K562 (cell line): ENCODE data around the gene ASCL3. TPM values are rescaled to one million over a fixed set of nuclear protein-coding genes. Genes with fewer than 3 reads are reported as not detected.

ENCODE experiments used
- EZH2 ChIP-seq: IDR thresholded peaks from 2 replicates; pipeline ENCODE4 v1.6.1; 2012; ENCODE audit warnings: low read depth, mild to moderate bottlenecking, inconsistent platforms, low read length, borderline replicate concordance
- GABPB1 ChIP-seq: sonication (generic); formaldehyde crosslinking; IDR thresholded peaks from 2 replicates; pipeline ENCODE4 v1.8.0; 2022; ENCODE audit warnings: mild to moderate bottlenecking, missing genetic modification reagents
- HNRNPL ChIP-seq: fragments of 200-400 bp; formaldehyde crosslinking; IDR thresholded peaks from 2 replicates; pipeline ENCODE4 v1.6.1; 2017; ENCODE audit warnings: low read depth, mild to moderate bottlenecking, low read length
- JUN ChIP-seq, 2 experiments: sonication (generic) in 1 of 2; formaldehyde crosslinking in 1 of 2; IDR thresholded peaks; 2 replicates each; pipeline versions ENCODE4 v1.6.1 to v1.8.0; 2012 to 2022; ENCODE audit warnings: borderline replicate concordance in 2 of 2, mild to moderate bottlenecking in 2 of 2, improper control_type of control experiment in 1 of 2, low read depth in 1 of 2, low read length in 1 of 2, missing genetic modification reagents in 1 of 2
- JUND ChIP-seq, 2 experiments: IDR thresholded peaks; 2 replicates in 1 of 2; 3 replicates in 1 of 2; pipeline ENCODE4 v1.6.1; 2011; ENCODE audit warnings: borderline replicate concordance in 2 of 2, low read depth in 2 of 2, low read length in 2 of 2, improper control_type of control experiment in 1 of 2, missing biosample characterization in 1 of 2, missing genetic modification characterization in 1 of 2, missing genetic modification reagents in 1 of 2
- KDM5B ChIP-seq: fragments of 200-600 bp; sonication (generic); IDR thresholded peaks from 2 replicates; pipeline ENCODE4 v1.6.1; 2012; ENCODE audit warnings: low read depth, mild to moderate bottlenecking, moderate library complexity, low read length, control low read depth, inconsistent platforms; ENCODE audit not compliant: insufficient replicate concordance
- MBD2 ChIP-seq: sonication (generic); IDR thresholded peaks from 2 replicates; pipeline ENCODE4 v1.6.1; 2016; ENCODE audit warnings: low read depth, borderline replicate concordance
- MED1 ChIP-seq: sonication (generic); formaldehyde crosslinking; IDR thresholded peaks from 2 replicates; pipeline ENCODE4 v1.8.1; 2023; ENCODE audit warnings: missing genetic modification reagents, borderline replicate concordance
- NFE2 ChIP-seq: IDR thresholded peaks from 2 replicates; pipeline ENCODE4 v1.6.1; 2014; ENCODE audit warnings: antibody characterized with exemption, low read depth
- PYGO2 ChIP-seq: fragments of 450-650 bp; IDR thresholded peaks from 2 replicates; pipeline ENCODE4 v1.6.1; 2016; ENCODE audit warnings: mild to moderate bottlenecking, missing genetic modification characterization, moderate library complexity, missing compliant biosample characterization
- RBM14 ChIP-seq: fragments of 200-400 bp; formaldehyde crosslinking; IDR thresholded peaks from 2 replicates; pipeline ENCODE4 v1.6.1; 2018; ENCODE audit warnings: low read depth, mild to moderate bottlenecking, low read length, moderate library complexity, borderline replicate concordance; ENCODE audit not compliant: insufficient read depth
- RBM25 ChIP-seq: fragments of 200-400 bp; formaldehyde crosslinking; IDR thresholded peaks from 2 replicates; pipeline ENCODE4 v1.6.1; 2018; ENCODE audit warnings: low read length, low read depth, moderate library complexity; ENCODE audit not compliant: severe bottlenecking
- RHOXF2B ChIP-seq: fragments of 250-450 bp; sonication (Bioruptor Pico); conservative IDR thresholded peaks from 2 replicates; pipeline ENCODE4 v1.5.1; 2021
- SMAD2 ChIP-seq: fragments of 150-350 bp; IDR thresholded peaks from 2 replicates; pipeline ENCODE4 v1.6.1; 2014; ENCODE audit warnings: low read depth, mild to moderate bottlenecking, low read length
- ZC3H8 ChIP-seq: fragments of 450-650 bp; IDR thresholded peaks from 2 replicates; pipeline ENCODE4 v1.6.1; 2017
- ZNF232 ChIP-seq: sonication (generic); formaldehyde crosslinking; IDR thresholded peaks from 2 replicates; pipeline ENCODE4 v1.8.0; 2022; ENCODE audit warnings: mild to moderate bottlenecking, missing genetic modification reagents
- ZNF436 ChIP-seq: fragments of 250-450, 450-650 bp; sonication (Bioruptor Pico); formaldehyde crosslinking; IDR thresholded peaks from 2 replicates; pipeline ENCODE4 v1.7.0; 2020; ENCODE audit warnings: mild to moderate bottlenecking
- polyA plus RNA-seq, 8 experiments: library from polyadenylated mRNA; depleted of rRNA in 4 of 8; stranded (reverse) in 5 of 8; unstranded in 3 of 8; fragments of >200 nt; fragmentation: Nextera tagmentation in 2 of 8; fragmentation: Illumina TruSeq in 1 of 8; extraction: Ambion mirVana in 2 of 8; extraction: Trizol in 1 of 8; gene quantifications; 2 replicates each; pipeline versions ENCODE4 v1.2.1 to v1.2.3, GENCODE V29; 2011 to 2014; ENCODE audit warnings: inconsistent platforms in 1 of 8, missing spikeins in 1 of 8
- total RNA-seq, 7 experiments: library from RNA; depleted of rRNA in 6 of 7; stranded (reverse); fragments of >200 nt in 6 of 7; fragmentation: Illumina TruSeq in 2 of 7; extraction: Trizol in 2 of 7; gene quantifications; 2 replicates each; pipeline versions ENCODE4 v1.2.1 to v1.2.3, GENCODE V29; 2011 to 2021; ENCODE audit warnings: low replicate concordance in 1 of 7
- TF ChIP-seq, protein P1 (sequence below): IDR thresholded peaks from 2 replicates; pipeline ENCODE4 v1.6.1; 2014; ENCODE audit warnings: antibody characterized with exemption
- TF ChIP-seq, protein P2 (sequence below): sonication (generic); formaldehyde crosslinking; IDR thresholded peaks from 2 replicates; pipeline ENCODE4 v1.9.0; 2022; ENCODE audit warnings: mild to moderate bottlenecking, missing genetic modification reagents
- TF ChIP-seq, protein P3 (sequence below), 3 experiments: IDR thresholded peaks in 2 of 3; conservative IDR thresholded peaks in 1 of 3; 2 replicates each; pipeline ENCODE4 v1.5.1; 2011 to 2012; ENCODE audit warnings: low read length in 3 of 3, mild to moderate bottlenecking in 3 of 3, control low read depth in 2 of 3, improper control_type of control experiment in 1 of 3, inconsistent platforms in 1 of 3, low read depth in 1 of 3, mixed read lengths in 1 of 3, moderate library complexity in 1 of 3; ENCODE audit not compliant: insufficient read depth in 2 of 3

The ASCL3 gene
- total and polyA plus RNA-seq, 9 of the 15 experiments (the other 6 are each of a cell fraction or from before 2014, with no cell fraction given): not detected

DNA sequence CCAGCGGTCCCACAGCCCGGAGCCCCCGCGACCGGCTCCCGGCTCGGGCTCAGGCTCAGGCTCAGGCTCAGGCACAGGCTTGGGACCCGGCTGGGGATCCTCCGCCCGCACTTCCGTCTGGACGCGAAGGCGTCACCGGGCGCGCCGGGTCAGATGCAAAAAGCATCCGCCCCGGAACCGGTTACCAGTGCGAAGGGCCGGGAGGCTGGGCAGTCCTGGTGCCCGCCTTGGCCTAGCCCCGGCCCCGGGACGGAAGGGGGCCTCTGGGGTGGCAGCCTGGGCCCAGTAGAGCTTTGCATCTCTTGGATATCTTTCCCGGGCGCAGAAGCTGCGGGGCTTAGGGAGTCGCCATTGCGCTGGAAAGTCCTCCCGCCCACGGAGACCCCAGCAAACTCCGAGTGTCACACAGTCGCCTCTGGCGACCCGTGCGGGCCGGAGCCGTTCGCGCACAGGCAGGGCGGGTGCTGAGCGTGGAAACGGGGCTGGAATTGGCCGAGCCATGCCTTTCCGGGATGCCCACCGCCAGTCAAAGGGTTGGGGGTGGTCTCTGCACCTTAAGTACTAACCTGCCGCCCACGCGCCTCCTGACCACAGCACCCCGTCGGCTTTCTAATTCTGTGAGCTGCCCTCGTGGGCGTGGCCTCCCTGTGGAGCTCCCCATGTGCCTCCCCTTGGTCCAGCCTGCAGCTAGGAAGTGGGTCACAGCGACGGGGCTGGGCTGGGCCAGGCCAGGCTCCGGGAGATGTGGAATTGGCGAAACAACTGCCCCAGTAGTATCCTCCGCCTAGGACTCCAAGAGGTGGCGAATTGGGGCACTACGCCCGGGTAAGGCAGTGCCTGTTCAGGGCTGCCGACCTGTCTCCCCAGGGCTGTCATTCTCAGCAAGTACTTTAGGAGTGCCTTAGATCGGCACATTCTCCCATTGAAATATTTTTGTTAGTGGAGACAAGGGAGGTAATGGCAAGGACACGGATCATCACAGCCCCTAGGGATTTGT is 21.8 kb upstream of the ASCL3 start, which contains the start of gene TMEM9B (continued):
- TF ChIP-seq, protein P1, sequence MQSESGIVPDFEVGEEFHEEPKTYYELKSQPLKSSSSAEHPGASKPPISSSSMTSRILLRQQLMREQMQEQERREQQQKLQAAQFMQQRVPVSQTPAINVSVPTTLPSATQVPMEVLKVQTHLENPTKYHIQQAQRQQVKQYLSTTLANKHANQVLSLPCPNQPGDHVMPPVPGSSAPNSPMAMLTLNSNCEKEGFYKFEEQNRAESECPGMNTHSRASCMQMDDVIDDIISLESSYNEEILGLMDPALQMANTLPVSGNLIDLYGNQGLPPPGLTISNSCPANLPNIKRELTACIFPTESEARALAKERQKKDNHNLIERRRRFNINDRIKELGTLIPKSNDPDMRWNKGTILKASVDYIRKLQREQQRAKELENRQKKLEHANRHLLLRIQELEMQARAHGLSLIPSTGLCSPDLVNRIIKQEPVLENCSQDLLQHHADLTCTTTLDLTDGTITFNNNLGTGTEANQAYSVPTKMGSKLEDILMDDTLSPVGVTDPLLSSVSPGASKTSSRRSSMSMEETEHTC: peak; percentile 37; the same call in 1 of the 2 replicates
- TF ChIP-seq SMAD2: no peak
- peak; percentile 99 for TF ChIP-seq RBM25
- TF ChIP-seq, protein P2, sequence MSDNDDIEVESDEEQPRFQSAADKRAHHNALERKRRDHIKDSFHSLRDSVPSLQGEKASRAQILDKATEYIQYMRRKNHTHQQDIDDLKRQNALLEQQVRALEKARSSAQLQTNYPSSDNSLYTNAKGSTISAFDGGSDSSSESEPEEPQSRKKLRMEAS: peak; percentile 80
- peak; percentile 29; the same call in 1 of the 2 replicates for TF ChIP-seq RBM14
- TF ChIP-seq ZC3H8: no peak
- TF ChIP-seq KDM5B: peak; percentile 82
- no peak for TF ChIP-seq NFE2
- no peak for TF ChIP-seq MED1 (CRISPR knock-in tag)
- TF ChIP-seq HNRNPL: peak; percentile 99
- TF ChIP-seq JUN (IDR thresholded peaks at IDR 0.05; ENCODE audit: borderline replicate concordance, low read depth, low read length): peak; percentile 39; the same call in 1 of the 2 replicates
- no peak for TF ChIP-seq JUN (CRISPR knock-in tag; IDR thresholded peaks at IDR 0.05; ENCODE audit: borderline replicate concordance)
- peak; percentile 79 for TF ChIP-seq MBD2
- no peak for TF ChIP-seq ZNF436 (CRISPR knock-in tag)
- TF ChIP-seq PYGO2: no peak
- TF ChIP-seq, protein P3, sequence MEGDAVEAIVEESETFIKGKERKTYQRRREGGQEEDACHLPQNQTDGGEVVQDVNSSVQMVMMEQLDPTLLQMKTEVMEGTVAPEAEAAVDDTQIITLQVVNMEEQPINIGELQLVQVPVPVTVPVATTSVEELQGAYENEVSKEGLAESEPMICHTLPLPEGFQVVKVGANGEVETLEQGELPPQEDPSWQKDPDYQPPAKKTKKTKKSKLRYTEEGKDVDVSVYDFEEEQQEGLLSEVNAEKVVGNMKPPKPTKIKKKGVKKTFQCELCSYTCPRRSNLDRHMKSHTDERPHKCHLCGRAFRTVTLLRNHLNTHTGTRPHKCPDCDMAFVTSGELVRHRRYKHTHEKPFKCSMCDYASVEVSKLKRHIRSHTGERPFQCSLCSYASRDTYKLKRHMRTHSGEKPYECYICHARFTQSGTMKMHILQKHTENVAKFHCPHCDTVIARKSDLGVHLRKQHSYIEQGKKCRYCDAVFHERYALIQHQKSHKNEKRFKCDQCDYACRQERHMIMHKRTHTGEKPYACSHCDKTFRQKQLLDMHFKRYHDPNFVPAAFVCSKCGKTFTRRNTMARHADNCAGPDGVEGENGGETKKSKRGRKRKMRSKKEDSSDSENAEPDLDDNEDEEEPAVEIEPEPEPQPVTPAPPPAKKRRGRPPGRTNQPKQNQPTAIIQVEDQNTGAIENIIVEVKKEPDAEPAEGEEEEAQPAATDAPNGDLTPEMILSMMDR (IDR thresholded peaks at IDR 0.05 in 2 of 3, conservative IDR thresholded peaks at IDR 0.05 in 1 of 3; ENCODE audit: insufficient read depth in 2 of 3, low read depth in 1 of 3, low read length in 3 of 3): no peak
- TF ChIP-seq JUND (IDR thresholded peaks at IDR 0.05; ENCODE audit: borderline replicate concordance, low read depth, low read length): 0 out of 2 replicates have a peak, but pooled peaks have one; percentile 4
- 0 out of 3 replicates have a peak, but pooled peaks have one; percentile 19 for TF ChIP-seq JUND (tag; IDR thresholded peaks at IDR 0.05; ENCODE audit: borderline replicate concordance, low read depth, low read length)
- no peak for TF ChIP-seq EZH2
- no peak for TF ChIP-seq RHOXF2B (CRISPR knock-in tag)
- peak; percentile 95 for TF ChIP-seq GABPB1 (CRISPR knock-in tag)
- 0 out of 2 replicates have a peak, but pooled peaks have one; percentile 79 for TF ChIP-seq ZNF232 (CRISPR knock-in tag)
